SH-SY5Y (cell line): ENCODE results near the gene CSTF2T.

Experiments
- GATA2 ChIP-seq: IDR thresholded peaks from 2 replicates; pipeline ENCODE4 v1.6.1; 2011; ENCODE audit warnings: mild to moderate bottlenecking, low read depth, low read length
- GATA3 ChIP-seq: IDR thresholded peaks from 2 replicates; pipeline ENCODE4 v1.6.1; 2011; ENCODE audit warnings: low read depth, mild to moderate bottlenecking, low read length, moderate library complexity

- TF ChIP-seq GATA2, result no peak
- TF ChIP-seq GATA3, result no peak
Observed at GRCh38 chr10:51691135-51691534, 8.3 kb downstream of the CSTF2T start.
